Liver (tissue), 3 donors: Measurements from ENCODE around the gene FKBP1C.

ENCODE experiments used
- CTCF ChIP-seq: fragments of 150-350 bp; IDR thresholded peaks from 2 replicates; pipeline ENCODE4 v1.5.1; 2017; ENCODE audit warnings: improper control_type of control experiment, low read depth, low read length; ENCODE audit not compliant: missing input control
- EGR1 ChIP-seq, 2 donors: IDR thresholded peaks; 2 replicates each; pipeline ENCODE4 v1.6.1; 2016 to 2018; ENCODE audit warnings: antibody characterized with exemption in 2 of 2, low read depth in 2 of 2
- FOXA1 ChIP-seq: IDR thresholded peaks from 2 replicates; pipeline ENCODE4 v1.6.1; 2016; ENCODE audit warnings: antibody characterized with exemption
- GABPA ChIP-seq, 2 donors: IDR thresholded peaks in 1 of 2; conservative IDR thresholded peaks in 1 of 2; 2 replicates each; pipeline ENCODE4 v1.6.1; 2016; ENCODE audit warnings: antibody characterized with exemption in 2 of 2, mild to moderate bottlenecking in 1 of 2, moderate library complexity in 1 of 2
- HNF4A ChIP-seq, 2 donors: conservative IDR thresholded peaks; 2 replicates each; pipeline ENCODE4 v1.6.1; 2016; ENCODE audit warnings: antibody characterized with exemption in 2 of 2, mild to moderate bottlenecking in 2 of 2
- JUND ChIP-seq, 2 donors: IDR thresholded peaks; 2 replicates each; pipeline ENCODE4 v1.6.1; 2016; ENCODE audit warnings: antibody characterized with exemption in 2 of 2
- MAX ChIP-seq: IDR thresholded peaks from 2 replicates; pipeline ENCODE4 v1.6.1; 2016; ENCODE audit warnings: antibody characterized with exemption
- NR2F2 ChIP-seq: IDR thresholded peaks from 2 replicates; pipeline ENCODE4 v1.6.1; 2016; ENCODE audit warnings: antibody characterized with exemption
- RAD21 ChIP-seq, 2 donors: IDR thresholded peaks; 2 replicates each; pipeline ENCODE4 v1.6.1; 2016; ENCODE audit warnings: antibody characterized with exemption in 2 of 2, mild to moderate bottlenecking in 2 of 2
- REST ChIP-seq: IDR thresholded peaks from 2 replicates; pipeline ENCODE4 v1.6.1; 2016; ENCODE audit warnings: antibody characterized with exemption, mild to moderate bottlenecking
- RXRA ChIP-seq, 2 donors: IDR thresholded peaks; 2 replicates each; pipeline ENCODE4 v1.6.1; 2017 to 2018; ENCODE audit warnings: antibody characterized with exemption in 2 of 2, mild to moderate bottlenecking in 1 of 2
- SP1 ChIP-seq: IDR thresholded peaks from 2 replicates; pipeline ENCODE4 v1.6.1; 2018; ENCODE audit warnings: antibody characterized with exemption, mild to moderate bottlenecking
- TAF1 ChIP-seq: conservative IDR thresholded peaks from 2 replicates; pipeline ENCODE4 v1.6.1; 2016; ENCODE audit warnings: antibody characterized with exemption, mild to moderate bottlenecking
- TF ChIP-seq, protein P1 (sequence below): IDR thresholded peaks from 2 replicates; pipeline ENCODE4 v1.6.1; 2016; ENCODE audit warnings: antibody characterized with exemption
- donor health status: healthy.
- donor health status: healthy.

GRCh38 chr6:63186970-63187369, 24.3 kb upstream of the FKBP1C start:
- TF ChIP-seq GABPA (IDR thresholded peaks at IDR 0.05 in 1 of 2, conservative IDR thresholded peaks at IDR 0.05 in 1 of 2) (no peak), CTCF (no peak), REST (no peak), TAF1 (no peak), JUND (IDR thresholded peaks at IDR 0.05) (no peak), SP1 (no peak), RAD21 (IDR thresholded peaks at IDR 0.05) (no peak), HNF4A (conservative IDR thresholded peaks at IDR 0.05) (no peak), MAX (no peak), NR2F2 (no peak), RXRA (IDR thresholded peaks at IDR 0.05) (no peak), FOXA1 (no peak), EGR1 (IDR thresholded peaks at IDR 0.05; ENCODE audit: low read depth in 2 of 2) (no peak)
- TF ChIP-seq, protein P1, sequence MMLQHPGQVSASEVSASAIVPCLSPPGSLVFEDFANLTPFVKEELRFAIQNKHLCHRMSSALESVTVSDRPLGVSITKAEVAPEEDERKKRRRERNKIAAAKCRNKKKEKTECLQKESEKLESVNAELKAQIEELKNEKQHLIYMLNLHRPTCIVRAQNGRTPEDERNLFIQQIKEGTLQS = no peak
